HG03064 (cell line): ENCODE measurements around the gene NR6A1.

ENCODE experiments used
- ATAC-seq: cut with Tn5 transposase; IDR thresholded peaks from one replicate; pipeline ENCODE4 v1.9.1; 2021; ENCODE audit warnings: low read depth; ENCODE audit not compliant: unreplicated experiment

NR6A1 gene

DNA sequence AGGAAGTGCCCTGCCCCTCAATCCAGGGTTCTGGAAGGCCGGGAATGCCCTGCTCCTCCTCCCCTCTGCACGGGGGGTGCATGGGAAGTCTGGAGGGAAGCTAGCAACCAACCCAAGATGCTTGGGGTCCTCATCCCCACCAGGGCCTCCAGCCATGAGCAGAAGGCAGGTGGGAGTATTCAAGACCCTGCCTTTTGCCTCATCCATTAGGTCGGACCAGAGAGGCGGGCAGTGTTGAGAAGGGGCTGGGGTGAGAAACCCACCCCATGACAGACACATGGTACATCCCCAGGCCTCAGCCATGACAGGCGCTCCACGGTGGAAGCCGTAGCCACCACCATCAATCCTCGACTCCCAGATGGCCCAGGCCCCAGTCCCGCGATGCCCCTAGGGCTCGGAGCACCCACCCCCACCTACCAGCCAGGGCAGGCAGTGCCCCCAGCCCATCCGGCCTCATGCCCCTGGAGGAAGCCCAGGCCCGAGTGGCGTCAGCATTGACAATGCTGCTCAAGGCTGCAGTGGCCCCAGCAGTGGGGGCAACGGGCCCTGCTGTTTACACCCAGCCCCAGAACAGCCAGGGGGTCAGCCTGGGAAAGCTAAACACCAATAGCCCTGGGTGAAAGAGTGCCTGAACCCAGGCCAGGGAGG is 272.5 kb downstream of the NR6A1 start:
- no peak for ATAC-seq

DNA sequence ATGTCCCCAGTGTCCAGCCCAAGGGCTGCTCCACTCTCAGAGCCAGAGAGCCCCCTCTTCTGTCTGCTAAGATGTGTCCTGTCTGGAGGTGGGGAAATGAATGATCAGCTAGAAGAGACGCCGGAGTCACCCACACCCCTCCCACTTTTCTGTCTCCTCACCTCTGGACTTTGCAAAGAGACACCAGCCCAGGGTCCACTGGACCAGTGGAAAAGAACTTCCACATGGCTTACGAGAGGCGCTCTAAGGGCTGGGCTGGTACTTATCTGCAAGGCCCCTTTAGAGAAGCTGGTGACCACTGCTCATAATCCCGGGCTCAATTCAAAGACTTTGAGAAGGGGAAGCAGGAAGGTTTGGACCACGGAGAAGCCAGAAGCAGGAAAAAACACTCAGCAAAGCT is 273.1 kb downstream of the NR6A1 start:
- no peak for ATAC-seq

DNA sequence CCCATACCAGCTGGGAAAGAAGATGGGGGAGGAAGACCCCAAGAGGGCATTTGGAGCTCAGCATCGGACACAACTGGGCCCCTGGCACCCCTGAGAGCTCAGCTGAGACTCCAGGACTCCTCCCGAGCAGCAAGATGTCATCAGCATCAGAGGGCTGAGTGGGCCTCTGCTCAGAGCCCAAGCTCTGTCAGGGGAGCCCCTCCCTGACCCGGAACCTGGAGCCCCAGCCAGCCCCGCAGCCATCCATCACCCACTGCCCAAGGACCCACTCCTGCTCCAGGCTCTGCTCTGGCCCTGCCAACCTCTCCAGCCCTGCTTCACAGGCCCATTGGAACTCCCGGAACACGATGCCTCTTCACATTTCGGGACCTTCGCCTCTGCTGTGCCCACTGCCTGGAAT is 273.7 kb downstream of the NR6A1 start:
- no peak for ATAC-seq

DNA sequence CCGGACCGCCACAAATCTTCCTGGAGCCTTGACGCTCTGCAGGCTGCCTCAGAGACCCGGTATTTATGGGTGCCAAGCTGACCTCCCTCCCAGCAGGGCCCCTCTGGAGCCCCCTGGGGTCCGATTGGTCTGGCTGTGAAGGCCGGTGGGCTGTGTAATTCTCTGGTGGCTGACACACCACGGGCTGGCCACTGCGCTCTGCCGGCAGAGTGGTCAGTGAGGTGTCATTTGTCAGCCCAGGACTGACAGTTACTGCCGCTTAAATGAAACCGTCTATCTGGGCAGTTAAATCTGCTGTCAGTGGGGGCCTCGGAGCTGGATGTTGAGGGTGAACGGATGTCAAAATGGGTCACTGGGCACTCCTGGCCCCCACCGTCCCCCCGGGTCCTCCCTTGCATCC is 274.6 kb downstream of the NR6A1 start:
- ATAC-seq, result no peak

DNA sequence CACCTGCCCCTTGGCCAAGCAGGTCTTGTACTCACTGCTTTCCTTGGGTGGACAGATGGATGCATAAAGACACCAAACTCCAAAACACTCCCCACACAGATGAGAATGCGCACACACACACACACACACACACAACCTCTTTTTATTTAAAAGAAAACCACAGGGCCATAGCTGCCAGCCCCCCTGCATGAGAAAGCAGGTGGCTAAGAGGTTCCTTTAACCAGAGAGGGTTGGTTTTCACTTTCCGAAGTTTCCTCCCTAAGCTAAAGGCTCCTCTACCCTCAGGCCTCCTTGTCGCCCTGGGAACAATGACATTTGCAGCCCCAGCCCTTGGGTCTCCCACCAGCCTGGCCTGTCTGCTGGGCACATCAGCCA is 275.0 kb downstream of the NR6A1 start:
- no peak for ATAC-seq

DNA sequence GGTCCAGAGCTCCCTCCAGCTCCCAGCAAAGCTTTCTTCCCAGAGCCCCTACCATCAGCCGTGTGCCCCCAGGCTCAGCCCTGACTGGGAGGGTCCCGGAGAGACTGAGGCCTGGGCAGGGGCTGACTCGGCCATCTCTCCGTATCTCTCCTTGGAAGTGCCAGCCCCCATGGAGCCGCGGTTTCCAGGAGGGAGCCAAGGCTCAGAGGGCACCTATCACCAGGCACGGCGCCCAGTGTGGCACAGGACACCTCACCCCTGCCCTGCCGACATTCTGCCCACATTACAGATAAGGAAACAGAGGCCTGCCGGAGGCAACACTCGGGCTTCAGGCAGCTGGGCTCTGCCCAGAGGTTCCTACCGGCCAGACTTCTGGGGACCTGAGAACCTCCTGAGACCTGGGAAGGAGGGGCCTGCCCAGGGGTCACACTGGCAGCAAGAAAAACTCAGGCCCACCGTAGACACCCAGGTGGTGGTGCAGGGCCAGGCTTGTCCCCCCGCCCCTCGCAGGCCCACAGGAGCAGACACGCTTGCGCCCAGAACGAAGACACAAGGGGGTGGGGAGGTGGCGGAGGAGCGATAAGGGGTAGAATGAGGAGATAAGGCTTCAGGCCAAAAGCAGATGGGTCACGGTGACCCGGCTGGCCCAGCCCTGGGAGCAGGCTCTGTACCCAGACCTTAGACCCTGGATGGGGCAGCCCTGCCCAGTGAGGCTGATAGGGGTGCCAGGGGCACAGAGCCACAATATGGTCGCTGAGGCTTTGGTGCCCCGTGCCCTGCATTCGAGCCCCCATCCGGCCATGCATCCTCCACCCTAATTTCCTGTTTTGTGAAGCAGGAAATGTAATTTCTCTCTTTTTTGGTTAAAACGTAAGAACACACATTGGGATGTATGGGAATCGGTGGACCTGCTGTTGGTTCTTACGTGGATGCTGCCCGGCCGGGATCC is 275.7 kb downstream of the NR6A1 start:
- no peak for ATAC-seq

DNA sequence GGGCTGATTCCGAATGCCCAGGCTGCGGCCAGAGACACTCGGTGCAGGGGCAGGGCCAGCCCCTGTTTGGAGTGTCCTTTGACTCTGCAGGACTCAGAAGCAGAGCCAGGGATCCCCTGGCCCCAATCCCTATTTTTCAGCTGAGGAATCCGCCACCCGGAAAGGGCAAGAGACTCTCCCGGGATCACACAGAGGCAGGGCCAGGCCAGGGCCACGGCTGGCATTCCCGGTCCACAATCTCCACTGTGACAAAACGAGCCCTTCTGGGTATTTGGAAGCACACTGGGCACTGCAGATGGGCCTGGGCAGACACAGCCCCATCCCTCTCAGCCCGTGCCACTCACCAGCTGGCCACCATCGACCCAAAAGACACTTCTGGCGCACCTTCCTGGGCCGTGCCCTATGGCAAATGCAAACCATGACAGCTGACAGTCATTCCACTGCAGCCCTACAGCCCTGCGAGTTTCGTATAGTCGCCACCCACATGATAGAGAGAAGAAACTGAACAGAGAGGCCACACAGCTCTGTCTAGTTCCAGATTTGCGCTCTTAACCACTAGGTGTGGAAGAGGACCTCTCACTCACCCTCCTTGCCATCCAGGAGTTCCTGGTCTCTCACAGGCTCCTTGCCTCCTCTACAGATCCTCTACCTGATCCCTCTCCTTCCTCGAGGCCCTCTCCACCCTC is 277.2 kb downstream of the NR6A1 start:
- no peak for ATAC-seq

DNA sequence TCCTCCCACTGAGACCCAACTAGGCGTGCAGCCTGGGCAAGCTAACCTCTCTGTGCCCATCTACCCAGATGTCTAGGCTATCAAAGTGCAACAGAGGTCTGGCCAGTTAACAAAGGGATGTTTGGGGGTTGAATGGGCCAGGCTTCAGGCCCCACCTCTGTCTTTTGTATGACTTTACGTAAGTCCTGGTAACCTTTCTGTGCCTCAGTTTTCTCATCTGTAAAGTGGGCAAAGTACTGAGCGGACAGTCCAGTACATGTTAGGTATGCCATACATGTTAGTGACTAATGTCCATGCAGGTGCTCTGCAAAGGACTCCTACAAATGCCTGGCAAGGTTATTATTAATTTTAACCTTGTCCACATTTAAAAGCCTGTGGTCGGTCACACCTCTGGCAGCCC is 277.9 kb downstream of the NR6A1 start:
- ATAC-seq, result no peak

DNA sequence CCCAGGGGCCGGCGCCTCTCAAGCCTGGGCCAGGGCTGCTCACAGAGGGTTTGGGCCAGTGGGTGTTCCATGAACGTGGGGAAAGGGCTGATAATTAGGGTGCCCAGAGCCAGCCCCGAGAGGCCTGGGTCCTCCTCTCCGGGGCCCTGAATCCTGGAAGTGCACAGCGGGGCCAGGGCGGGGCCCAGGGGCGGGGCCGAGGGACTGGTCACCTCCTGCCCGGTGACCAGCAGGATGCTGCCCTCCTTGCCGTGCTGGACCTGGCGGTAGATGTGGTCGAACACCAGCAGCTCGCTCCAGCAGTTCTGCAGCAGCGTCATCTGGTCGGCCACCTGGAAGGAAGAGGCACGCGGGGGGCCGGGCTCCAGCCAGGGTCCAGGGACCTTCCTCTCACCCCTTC is 278.3 kb downstream of the NR6A1 start:
- ATAC-seq, result no peak

DNA sequence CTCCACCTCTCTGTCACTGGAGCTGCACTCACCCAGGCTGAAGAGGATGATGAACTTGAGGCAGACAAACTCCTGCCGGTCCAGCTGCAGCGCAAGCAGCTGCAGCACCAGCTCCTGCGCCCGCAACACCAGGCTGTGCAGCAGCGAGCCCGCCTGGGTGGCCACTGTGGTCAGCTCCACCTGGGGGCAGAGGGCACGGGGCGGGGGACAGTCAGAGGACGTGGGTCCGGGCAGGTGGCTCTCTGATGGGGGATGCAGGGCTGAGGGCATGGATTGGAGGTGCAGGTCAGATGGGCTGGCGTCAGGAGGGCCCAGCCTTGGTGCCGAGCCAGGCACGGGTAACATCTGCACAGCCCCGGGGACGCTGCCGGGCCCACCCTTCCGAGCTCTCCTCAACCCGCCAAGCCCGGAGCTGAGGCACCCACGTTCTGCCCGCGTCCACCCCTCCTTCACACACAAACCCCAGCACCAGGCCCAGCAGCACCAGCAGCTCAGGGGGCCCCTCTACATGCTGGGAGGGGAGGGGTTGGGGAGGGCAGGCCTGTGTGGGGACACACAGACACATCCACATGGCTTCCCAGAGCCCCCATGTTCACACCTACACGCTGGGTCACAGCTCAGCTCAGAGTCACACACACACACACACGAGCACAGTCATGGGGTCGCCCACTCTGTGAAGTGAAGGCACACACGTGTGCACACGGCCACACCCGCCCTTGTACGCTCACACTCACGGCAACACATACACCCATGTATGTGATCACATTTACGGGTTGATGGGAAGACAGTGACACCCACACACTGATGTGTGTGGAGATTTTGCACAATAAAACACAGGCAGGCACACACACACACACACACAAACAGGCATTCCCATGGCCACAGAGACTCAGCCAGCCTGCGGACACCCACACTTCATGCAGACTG is 279.8 kb downstream of the NR6A1 start:
- ATAC-seq, result no peak

DNA sequence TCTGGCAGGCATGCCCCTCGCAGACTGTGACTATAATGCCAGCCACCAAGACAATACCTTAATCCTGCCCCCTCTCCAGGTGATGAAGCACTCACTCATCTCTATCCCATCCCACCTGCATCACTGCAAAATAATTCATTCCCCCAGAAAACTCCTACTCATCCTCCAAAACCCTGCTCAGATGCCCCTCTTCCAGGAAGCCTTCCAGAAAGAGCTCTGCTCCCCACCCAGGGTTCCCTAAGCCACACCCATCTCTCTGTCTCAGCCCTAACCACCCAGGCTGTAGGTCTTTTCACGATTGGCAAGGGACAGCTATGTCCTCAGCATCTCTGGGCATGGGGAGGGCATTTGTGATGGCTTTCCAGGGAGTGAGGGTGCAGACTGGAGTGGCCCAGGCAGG is 281.1 kb downstream of the NR6A1 start:
- no peak for ATAC-seq

DNA sequence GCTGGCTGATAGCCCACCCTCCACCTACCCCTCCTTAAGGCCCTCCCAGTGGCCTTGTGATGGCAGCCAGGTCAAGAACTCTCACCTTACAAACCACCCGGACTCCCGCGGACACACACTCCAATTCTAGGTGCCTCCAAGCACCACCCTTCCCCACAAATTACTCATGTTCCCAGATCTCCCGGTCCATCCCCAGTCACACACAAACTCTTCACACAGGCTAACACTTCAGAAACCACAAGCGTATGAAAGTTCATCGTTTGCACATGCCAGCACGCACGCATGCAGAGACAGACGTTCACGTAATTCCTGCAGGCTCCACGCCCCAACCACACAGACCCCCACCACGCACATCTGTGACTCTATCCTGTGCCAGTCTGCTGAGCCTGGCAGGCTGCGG is 281.9 kb downstream of the NR6A1 start:
- no peak for ATAC-seq

DNA sequence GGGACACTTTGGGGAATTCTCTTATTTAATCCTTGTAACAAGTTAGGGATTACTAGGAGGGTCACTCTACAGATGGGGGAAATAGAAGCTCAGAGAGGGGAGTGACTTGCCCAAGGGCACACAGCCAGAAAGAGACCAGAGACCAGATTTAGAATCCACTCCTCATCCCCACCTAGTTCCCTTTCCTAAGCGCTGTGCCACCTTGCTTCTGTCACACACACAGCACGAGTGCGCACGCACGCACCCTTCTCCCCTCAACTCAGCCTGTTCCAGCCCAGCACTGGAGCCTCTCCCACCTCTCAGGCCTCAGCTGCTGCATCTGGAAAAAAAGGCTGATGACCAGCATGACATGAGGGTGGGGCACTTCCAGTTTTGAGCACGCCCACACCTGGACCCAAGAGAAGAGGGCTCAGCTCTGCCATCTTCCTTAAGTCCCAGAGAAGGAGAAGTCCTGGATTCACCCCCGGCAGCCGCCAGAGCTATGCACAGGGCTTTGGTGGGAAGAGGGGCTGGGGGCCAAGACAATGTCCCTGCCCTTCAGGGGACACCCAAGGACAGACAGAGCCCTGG is 282.4 kb downstream of the NR6A1 start:
- ATAC-seq, result no peak

DNA sequence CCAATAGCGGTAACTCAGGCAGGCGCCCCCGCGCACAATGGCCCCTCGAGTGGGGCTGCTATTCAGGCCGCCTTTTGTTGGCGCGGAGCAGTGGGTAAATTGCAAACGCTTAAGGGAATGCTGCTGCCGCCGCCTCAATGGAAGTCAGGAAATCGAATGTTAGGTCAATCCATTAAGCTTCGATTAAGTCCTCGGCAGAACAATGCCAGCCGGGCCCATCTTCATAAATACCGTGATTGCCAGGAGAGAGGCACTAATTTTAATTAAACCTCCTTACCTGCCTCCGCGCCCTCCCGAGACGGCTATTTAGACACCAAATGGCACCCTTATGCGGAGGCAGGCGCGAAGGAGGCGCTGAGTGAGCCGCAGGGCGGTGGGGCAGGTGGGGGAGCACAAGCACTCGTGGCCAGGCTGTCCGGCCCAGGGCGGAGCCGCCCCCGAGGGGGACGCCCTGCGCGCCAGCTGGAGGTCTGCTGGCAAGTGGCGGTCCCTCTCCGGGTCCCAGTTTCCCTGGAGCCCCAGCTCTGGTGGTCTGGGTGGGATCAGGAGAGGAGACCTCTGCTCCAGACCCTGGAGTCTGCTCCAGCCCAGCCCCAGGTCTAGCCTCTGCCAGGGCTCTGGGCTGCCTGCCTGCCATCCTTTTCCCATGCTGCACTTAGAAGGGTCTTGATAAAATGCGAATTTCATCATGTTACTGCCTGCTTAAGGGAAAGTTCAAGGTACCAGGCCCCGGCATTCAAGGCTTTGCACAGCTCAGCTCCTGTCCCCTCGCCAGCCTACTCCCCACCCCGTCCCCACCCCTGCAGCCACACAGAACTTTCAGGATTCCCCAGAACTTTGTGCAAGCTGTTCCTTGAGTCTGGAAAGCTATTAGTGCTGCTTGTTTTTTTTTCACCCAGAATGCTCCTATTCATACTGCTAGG is 283.6 kb downstream of the NR6A1 start:
- no peak for ATAC-seq

DNA sequence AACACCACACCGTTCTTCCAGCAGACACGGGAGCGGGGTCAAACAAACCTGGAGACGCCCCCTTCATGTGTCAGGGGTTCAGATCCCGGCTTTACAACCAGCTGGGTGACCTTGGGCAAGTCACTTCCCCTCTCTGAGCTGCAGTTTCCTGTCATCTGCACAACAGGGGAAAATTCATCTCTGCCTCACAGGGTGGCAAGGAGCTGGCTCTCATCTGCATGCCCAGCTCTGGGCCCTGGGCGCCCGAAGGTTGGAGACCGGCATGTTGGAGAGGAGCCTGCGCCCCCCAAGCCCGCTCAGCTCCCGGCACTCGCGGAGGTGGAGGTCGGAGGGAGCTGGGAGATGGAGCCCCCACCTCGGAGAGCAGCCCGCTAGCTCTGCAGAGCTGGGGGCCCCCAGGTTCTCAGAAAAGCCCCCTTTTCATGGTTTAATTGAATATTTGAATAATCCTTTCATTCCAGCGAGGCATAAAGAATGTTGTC is 284.3 kb downstream of the NR6A1 start:
- ATAC-seq, result no peak

DNA sequence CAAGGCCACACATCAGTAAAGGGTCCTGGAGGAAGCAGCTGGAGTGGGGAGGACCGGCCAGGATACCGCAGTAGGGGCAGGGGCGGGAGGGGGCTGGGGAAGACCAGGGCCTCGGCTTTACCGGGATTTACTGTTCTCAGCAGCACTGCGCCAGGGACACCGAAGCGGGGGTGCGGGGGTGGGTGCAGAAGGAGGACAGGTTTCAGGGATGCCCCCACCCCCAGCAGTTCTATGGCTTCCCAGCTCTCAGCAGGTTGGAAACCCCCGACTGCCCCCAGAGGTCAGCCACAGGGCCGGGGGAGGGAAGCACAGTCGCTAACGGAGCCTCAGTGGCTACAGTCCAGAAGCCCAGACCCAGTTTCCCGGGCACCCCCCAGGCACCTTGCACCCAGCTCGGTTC is 285.2 kb downstream of the NR6A1 start:
- no peak for ATAC-seq

DNA sequence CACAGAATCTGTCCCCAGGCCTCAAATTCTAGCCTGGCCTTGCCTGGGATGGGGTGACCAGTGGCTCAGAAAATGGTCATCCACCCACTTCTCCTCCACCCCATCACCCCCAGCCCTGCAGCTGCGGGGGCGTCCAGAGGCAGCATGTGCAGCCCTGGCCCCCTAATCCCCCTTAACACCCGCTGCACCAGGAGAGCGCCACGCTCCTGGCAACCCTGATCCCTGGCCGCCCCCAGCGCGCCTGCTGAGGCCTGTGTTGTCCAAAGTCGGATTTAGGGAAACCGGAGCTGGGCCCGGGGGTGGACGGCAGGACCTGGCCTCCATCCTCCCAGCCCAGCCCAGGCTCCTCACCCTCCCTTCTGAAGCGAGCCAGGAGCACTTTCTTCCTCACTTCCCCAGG is 285.9 kb downstream of the NR6A1 start:
- ATAC-seq, result no peak

DNA sequence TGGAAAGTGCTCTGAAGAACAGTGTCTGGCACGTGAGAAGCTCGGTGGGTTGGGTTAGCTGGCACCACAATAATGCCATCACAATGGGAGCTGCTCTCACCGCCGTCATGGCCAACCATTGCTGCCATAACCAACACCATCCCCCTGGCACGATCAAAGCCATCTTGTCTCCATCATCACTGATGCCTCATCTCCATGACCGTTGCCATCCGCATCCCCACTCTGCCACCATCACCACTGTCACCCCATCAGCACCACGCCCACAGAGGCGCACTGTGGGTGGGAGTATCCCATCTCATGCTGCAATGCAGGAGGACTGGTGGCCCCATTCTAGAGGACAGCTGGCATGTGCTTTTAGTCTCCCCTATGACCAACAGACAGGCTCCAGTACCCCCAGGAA is 287.6 kb downstream of the NR6A1 start:
- ATAC-seq, result no peak

DNA sequence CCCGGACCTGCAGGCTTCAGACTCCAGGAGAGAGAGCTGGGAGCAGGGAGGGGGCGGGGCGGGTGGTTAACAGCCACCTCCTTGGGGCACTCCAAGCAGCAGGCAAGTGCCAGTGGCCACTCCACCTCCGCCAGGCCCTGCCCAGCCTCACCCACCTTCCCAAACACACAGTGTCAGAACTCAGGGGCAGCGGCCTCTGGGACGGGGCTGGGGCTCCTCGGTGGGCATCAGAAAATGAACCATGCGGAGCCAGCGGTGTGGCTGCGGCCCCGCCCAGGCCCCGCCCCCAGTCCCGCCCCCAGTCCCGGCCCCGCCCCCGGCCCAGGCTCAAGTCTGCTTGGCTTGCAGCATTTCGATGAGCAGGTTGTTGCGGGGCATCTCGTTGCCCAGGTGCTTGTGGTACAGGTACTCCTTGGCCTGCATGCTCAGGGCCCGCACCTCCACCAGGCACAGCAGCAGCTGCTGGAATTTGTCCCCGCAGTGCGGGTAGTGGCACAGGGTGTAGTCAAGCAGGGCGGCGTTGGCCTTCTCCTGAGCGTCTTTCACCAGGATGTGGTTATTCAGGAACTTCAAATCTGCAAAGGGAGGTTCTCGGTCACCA is 288.6 kb downstream of the NR6A1 start:
- ATAC-seq, result no peak
